GM18951 (cell line): ENCODE measurements around the gene MIAT.
"Not testable (repeated sequence)": the region's sequence is repeated elsewhere in the genome, so short reads cannot be mapped to it uniquely, and the experiment has no call there.

Experiments used
- POLR2A ChIP-seq: IDR thresholded peaks from 4 replicates; pipeline ENCODE4 v1.6.1; 2011; ENCODE audit warnings: mild to moderate bottlenecking; ENCODE audit not compliant: insufficient read length, insufficient read depth; ENCODE audit errors: extremely low read depth
- in situ Hi-C: fragments of 300-500 bp; cut with MboI; formaldehyde crosslinking; loops from one replicate; pipeline ENCODE4 v1.12.0; 2022; ENCODE audit warnings: low sequenced_read_pairs, mixed read lengths, inconsistent platforms; ENCODE audit not compliant: unreplicated experiment

Gene MIAT

DNA sequence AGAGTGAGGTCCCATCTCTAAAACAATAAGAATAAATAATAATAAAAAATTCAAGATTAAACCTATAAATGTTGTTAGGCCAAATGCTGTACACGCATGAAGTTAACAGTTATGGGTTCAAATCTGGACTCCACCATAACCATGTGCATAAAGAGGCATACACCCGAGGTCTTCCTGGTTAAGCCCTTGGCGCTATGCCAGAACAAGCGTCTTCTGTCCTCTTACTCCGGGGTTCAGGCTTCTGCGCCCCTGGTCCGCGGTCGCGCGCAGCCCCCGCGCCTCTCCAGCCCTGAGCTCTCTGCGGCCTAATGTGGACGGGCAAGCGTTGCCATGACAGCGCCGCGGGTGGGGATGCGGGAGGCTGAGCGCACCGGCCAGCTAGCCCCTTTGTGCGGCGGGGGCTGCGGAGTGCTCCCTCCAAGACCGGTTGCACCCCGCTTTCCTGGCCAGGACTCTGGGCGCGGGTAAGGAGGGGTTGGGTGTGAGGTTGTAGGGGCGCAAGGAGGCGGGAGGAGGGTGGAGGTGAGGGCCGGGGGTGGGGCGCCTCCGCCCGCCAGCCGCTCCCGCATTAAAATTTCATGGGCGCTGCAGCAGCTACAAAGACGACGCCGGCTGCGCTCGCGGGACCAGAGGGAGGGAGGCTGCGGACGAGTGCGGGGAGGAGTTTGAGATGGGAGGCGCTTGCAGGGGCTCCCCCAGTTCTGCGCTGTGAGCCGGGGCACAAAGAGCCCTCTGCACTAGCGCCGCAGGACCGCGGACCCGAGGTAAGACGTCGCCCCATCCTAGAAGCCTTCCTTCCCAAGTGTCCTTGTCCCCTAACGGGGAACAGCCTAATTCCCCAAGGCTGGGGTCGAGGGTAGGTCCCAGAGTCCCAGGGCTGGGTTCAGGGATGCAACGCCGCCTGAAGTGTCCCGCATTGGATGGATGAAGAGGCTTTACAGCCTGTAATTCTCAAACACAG lies at the start of gene MIAT:
Gene MIAT (plus strand): TSS at position 698 of the 961 bp plus-strand sequence.
- in situ Hi-C loops: no loop called here
- TF ChIP-seq POLR2A: no peak

DNA sequence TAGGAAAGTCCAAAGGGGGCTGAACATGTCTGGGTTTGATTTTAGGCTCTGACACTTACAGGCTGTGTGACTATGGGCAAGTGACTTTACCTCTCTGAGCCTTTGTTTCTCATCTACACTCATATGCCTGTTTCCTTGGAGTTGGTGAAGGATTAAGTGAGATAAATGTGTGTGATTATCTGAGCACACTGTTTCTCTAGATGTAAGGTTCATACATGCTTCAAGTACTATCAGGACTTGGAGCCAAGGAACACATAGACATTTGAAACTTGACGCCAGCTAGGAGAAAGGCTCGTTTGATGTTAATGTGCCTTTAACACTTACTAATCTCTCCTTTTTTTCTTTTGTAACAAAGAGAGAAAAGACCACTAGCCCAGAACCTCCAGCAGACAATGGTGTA lies 49.3 kb upstream of the MIAT start:
- TF ChIP-seq POLR2A: no peak
- in situ Hi-C loops: no loop called here

DNA sequence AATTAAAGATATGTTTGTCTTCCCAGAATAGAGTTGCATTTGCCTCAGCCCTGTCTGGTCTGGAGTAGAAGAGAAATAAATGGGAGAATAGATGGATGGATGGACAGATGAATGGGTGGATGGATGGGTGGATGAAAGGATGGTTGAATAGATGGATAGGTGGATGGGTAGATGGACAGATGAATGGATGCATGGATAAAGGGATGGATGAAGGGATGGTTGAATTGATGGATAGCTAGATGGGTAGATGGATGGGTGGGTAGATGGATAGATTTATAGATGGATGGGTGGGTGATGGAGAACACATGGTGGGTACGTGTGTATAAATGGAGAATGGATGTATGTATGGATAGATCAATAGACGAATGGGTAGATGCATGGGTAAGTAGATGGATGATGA lies 48.1 kb upstream of the MIAT start:
- no peak for TF ChIP-seq POLR2A
- in situ Hi-C loops: no loop called here

DNA sequence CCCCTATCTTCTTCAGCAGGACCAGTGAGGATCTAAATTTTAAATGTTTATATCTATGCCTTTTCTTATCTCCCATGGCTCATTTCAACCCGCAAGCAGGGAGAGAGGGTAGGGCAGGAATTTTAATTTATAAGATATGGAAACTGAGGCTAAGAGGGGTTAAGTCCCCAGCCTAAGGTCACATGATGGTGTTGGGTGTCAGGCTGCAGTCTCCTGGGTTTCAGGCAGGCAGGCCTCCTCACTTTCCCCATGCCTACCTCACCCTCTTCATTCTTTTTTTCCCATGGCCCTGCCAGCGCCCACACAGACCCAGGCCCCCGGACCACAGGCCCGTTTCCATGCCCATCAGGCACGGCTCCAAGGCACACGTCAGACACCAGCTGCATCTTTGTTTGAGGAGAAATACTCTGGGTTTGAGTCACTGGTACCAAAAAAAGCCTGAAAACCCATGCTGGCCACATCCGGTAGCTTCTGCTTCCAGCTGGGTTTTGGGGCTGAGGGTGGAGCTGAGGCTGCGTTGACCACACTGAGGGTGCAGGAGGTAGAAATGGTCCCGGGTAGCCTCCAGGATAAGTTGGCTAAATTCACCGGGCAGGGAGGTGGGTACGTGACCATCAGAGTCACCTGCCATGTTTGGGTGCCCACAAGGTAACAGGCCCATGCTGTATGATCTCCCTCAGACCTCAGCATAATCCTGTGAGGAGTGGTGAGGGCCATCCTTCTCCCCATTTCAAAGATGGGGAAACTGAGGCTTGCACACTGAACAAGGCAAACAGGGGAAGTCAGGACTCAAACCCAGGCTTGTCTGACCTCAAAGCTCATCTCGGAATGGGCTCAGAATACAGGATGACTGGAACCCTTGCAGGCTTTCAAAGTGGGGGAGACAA lies 47.1 kb upstream of the MIAT start:
- TF ChIP-seq POLR2A: no peak
- in situ Hi-C loops: no loop called here

DNA sequence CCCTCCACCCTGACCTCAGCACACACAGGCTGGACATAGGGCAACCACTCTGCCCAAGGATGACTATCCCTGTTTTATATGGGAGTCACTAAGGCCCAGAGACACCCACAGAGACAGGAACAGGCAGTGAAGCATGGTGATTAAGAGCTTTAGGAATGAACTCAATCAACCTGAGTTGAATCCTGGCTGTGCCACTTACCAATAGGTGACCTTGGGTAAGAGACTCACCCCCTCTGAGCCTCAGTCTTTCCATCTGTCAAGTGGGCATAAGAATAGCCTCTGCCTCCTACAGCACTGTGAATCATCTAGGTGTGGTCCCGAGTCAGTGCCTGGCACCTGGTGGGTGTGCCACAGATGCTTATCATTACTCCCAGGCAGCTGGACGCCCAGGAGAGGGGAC lies 46.4 kb upstream of the MIAT start:
- in situ Hi-C loops: no loop called here
- TF ChIP-seq POLR2A: no peak

DNA sequence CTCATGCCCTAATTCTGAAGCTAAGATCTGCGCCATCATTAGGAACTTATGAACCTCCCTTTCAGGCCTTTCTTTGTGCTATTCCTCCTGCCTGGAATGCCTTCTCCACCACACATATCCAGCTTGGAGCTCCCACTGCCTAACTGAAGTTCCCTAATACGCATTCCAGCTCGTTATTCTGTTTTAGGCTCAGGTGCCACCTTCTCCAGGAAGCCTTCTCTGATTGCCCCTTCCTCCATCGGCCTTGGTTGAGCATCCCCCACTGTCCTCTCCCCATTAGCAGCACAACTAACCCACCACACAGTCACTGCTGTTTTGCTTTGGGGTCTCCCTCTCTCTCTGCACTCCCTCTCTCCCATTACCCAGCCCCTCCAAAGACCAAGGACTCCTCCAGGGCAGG lies 44.7 kb upstream of the MIAT start:
- in situ Hi-C loops: no loop called here
- no peak for TF ChIP-seq POLR2A

DNA sequence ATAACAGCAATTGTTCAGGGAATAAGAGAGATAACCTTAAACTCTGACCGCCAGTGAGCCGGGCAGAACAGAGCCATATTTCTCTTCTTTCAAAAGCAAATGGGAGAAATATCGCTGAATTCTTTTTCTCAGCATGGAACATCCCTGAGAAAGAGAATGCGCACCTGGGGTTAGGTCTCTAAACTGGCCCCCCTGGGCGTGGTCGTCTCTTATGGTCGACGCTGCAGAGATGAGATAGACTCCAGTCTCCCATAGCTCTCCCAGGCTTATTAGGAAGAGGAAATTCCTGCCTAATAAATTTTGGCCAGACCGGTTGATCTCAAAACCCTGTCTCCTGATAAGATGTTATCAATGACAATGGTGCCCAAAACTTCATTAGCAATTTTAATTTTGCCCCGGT lies 43.6 kb upstream of the MIAT start:
- in situ Hi-C loops: not testable (repeated sequence)

DNA sequence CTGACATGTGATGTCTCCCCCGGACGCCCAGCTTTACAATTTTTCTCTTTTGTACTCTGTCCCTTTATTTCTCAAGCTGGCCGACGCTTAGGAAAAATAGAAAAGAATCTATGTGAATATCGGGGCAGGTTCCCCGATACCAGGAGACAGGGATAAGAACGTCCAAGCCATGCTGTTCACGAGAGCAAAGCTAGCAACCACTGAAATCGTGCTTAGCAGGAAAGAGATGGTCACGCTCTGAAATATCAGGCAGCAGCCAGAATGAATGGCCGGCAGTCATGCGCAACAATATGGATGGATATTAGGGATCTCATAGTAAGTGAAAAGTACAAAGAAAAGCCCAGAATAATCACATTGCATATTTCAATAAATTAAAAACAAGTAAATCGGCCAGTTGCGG lies 43.1 kb upstream of the MIAT start:
- in situ Hi-C loops: no loop called here
- TF ChIP-seq POLR2A: no peak

DNA sequence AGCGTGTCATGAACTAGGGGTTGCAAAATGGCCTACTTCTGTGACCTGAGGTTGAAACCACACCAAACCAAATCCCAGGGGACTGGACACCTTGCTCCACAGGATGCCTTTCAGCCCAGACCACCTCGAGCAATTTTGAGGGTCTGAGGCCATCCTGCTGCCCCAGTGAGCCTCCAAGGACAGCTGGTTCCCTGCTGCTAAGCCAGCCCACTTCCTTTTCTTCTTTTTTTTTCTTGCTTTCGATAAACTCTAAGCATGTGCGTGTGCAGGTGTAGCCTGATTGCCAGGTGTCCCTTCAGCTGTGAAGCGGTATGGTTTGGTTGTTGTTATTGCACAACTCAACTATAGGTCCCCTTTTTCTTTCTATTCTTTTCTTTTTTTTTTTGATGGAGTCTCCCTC lies 42.2 kb upstream of the MIAT start:
- TF ChIP-seq POLR2A: no peak
- in situ Hi-C loops: no loop called here

DNA sequence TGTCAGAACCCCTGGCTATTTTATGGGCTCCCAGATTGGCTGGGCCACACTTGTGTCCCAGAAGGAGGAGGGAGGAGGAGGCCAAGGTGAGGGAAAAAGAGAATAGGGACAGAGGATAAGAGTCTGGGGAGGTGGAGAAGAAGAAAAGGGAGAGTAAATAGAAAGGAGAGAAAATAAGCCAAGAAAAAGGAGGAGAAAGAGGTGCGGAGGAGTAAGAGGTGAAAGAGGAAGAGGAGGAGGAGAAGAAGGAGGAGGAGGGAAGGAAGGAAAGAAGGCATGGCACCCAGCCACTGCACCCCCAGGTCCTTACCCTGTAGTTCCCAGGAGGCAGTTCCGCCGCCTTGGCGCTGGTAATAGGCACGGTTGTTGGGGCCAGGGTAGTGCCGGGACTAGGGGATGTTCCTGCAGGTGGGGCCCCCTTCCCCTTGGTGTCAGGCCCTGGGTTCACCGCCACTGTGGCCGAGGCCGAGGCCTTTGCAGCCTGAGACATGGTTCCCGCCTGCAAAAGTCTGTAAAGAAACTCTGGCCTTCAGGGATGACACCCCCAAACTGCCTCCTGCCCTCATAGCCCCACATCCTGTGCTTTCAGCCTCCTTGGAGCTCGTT lies 41.5 kb upstream of the MIAT start:
- in situ Hi-C loops: no loop called here
- no peak for TF ChIP-seq POLR2A

DNA sequence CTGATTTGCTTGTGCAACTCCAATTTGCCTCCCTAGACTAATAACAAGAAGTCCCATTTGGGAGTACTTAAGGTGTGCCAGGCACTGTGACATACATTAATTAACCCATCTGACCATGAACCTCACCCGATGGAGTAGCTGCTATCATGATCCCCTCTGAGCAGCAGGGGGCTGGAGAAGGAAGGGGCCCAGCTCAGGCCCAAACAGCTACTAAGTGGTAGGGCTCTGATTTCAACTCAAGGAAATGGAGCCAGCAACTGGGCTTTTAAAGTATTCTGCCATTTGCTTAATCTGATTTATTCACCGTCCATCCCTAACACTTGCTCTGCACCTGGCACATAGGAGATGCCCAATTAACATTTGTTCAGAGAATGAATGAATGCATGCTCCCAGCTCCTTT lies 40.7 kb upstream of the MIAT start:
- no peak for TF ChIP-seq POLR2A
- in situ Hi-C loops: no loop called here

DNA sequence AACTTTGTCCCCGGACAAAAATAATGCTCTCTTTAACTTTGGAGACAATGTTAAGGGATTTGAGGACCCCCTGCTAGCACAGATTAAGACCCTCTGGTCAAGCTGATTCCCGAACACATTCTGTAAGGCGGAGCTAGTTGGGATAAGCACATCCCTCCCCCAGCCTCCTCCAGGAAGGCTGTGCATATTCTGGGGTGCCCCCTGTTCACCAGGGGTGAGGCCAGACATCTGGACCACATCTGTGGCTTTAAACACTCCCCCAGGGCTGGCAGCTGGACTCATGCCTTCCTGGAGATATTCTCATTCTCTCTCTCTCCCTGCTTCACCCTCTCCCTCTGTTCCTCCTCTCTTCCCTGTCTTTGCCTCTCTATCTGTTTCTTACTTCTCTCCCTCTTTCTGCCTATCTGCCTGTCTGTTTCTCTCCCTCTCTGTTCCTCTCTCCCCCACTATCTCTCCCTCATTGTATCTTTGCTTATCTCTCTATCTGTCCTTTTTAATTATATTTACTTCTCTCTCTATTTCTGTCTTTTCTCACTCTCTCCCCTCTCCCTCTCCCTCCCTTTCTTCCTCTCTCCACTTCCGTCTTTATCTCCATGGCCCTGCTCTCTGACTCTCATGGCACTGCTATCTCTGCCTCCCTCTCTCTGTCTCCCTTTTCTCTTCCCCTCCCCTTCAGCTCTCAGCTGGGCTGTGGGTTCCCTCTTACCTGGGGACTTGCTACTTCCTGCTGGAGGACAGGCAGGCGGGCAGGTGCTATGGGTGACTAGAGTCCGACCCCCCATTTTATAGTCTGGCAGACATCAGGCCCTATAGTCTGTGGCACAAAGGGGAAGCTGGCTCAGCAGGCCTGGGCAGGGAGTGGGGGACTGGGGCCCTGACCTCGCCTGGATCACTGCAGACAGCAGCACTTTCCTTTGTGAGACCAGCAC lies 39.9 kb upstream of the MIAT start, which contains the start of gene CRYBB1:
Gene CRYBB1 (minus strand): TSS at position 757 of the 929 bp plus-strand sequence. CDS start 1,708 bp downstream, outside the sequence.
- TF ChIP-seq POLR2A: no peak
- in situ Hi-C loops: no loop called here

DNA sequence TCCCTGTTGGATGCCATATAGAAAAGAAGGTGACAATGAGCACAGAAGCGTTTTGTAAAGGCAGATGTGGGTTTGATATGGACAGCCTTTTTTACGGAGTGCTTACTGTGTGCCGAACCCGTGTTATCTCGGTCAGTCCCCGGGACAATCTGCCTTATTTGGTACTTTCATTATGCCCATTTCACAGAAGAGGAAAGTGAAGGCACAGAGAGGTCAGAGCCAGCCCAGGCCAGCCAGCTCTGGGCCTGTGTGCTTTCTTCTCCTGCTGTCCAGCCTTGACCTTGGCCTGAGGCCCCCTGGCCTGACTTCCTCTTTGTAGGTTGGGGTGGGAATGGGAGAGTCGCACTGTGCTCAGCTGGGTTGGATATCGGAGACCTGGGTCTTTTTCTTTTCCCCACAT lies 38.9 kb upstream of the MIAT start:
- TF ChIP-seq POLR2A: no peak
- in situ Hi-C loops: no loop called here

DNA sequence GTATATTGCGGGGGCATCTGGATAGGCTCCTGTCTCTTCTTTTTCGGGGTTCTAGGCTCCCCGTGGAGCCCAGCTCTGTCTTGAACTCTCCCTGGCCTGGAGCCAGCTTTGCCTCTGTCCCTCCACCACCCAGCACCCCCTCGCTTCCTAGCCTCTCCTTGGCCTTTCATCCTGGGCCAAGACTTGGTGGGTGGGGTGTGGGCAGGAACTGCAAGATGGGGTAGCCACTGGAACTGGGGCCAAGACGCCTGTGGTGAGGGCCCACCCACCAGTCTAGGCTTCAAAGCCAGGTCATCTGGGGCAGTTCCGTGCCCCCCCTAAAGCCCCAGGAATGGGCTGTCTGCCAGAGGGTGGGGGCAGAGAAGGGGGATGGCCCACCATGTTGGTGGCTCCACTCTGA lies 37.9 kb upstream of the MIAT start:
- in situ Hi-C loops: no loop called here
- TF ChIP-seq POLR2A: no peak
